ENCODE results near the gene DACT2.

DNA sequence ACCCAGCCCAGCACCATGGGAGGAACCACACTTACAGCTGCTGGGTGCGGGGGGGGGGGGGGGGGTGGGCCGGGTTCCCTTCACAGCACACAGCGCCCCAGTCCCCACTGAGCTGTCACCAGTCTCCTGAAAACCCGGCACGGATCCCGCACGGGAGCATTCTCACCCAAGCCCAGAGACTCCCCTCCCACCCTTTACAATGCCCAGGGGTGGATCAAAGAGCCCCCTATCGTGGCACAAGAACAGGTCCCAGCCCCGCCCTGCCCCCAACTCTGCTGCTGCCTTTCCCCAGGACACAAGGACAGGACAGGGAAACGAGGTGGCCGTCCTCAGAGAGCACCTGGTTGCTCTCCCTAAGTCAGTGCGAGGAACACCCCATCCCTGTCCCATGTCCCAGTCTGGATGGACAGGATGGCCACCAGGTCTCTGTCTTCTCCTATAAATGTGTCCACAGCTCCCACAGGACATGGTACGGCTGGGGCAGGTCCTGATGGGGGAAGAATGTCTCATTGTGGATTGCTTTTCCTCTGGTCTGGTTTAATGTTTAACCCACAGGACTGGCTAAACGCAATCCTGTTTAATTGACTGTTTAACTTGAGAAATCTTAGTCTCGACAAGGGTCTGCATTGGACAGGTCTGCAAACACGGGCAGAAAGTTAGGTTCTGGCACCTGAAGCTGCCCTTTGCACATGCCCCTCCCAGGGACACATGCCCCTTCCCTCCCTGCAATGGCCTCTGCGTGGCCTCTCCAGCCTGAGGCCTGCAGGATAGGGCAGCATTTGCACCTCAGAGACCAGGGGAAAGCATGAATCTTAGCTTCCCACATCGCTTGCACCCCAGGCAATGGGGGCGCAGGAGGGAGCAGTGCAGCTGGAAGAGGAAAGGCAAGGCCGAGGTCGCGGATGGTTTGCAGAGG lies 45.3 kb downstream of the DACT2 start:
- no peak for TF ChIP-seq ZNF561 (CRISPR knock-in tag; conservative IDR thresholded peaks at IDR 0.05)
- TF ChIP-seq ELF4 (CRISPR knock-in tag; IDR thresholded peaks at IDR 0.05) = no peak
- TF ChIP-seq MAFG (tag; conservative IDR thresholded peaks at IDR 0.05) = no peak
- no peak for TF ChIP-seq ZNF24 (IDR thresholded peaks at IDR 0.05)
- TF ChIP-seq ETV5 (CRISPR knock-in tag; IDR thresholded peaks at IDR 0.05; ENCODE audit: low read depth) = no peak
- TF ChIP-seq ZNF224 (CRISPR knock-in tag; IDR thresholded peaks at IDR 0.05) = no peak
- no peak for TF ChIP-seq CREB1 (IDR thresholded peaks at IDR 0.05)
- no peak for TF ChIP-seq CREB1 (CRISPR knock-in tag; IDR thresholded peaks at IDR 0.05)
